GM13977 (cell line): ENCODE results near the gene DPEP2.

ENCODE experiments used
- DNase-seq: peaks from one replicate; pipeline ENCODE4 v3.0.0; 2012; ENCODE audit warnings: low spot score
- CTCF ChIP-seq: IDR thresholded peaks from 2 replicates; pipeline ENCODE4 v1.5.1; 2012; ENCODE audit warnings: mild to moderate bottlenecking, control low read depth; ENCODE audit not compliant: insufficient read depth; ENCODE audit errors: extremely low read depth, missing control alignments
- in situ Hi-C: fragments of 300-500 bp; cut with MboI; formaldehyde crosslinking; loops from one replicate; pipeline ENCODE4 v1.12.0; 2022; ENCODE audit warnings: low sequenced_read_pairs, low pct_unique_long_range_greater_than_20kb, mixed read lengths, inconsistent platforms; ENCODE audit not compliant: unreplicated experiment

DPEP2 gene

DNA sequence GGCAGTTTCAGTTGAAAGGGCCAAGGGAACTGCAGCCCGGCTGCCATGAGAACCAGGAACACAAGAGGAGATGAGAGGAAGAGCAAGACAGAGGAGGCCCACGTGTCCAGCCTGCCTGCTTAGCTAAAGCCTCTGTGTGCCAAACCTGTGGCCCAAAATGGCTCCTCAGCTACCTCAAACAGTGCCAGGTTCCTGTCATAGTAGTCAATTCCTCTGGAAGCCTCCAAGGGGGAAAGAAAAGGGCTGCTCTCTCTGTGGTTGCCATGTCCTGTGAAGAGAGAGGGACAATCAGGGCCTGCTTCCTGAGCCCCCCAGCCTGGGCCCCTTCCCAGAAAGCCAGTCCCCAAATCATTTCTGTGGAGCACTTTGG lies 36.0 kb downstream of the DPEP2 start:
- TF ChIP-seq CTCF, result no peak
- in situ Hi-C loops, result no loop called here
- no peak for DNase-seq

GRCh38 chr16:67962135-67962534 lies 37.1 kb downstream of the DPEP2 start:
- in situ Hi-C loops, result no loop called here
- no peak for DNase-seq
- no peak for TF ChIP-seq CTCF

GRCh38 chr16:67961551-67961957 lies 37.7 kb downstream of the DPEP2 start:
- no peak for DNase-seq
- in situ Hi-C loops, result no loop called here
- no peak for TF ChIP-seq CTCF

DNA sequence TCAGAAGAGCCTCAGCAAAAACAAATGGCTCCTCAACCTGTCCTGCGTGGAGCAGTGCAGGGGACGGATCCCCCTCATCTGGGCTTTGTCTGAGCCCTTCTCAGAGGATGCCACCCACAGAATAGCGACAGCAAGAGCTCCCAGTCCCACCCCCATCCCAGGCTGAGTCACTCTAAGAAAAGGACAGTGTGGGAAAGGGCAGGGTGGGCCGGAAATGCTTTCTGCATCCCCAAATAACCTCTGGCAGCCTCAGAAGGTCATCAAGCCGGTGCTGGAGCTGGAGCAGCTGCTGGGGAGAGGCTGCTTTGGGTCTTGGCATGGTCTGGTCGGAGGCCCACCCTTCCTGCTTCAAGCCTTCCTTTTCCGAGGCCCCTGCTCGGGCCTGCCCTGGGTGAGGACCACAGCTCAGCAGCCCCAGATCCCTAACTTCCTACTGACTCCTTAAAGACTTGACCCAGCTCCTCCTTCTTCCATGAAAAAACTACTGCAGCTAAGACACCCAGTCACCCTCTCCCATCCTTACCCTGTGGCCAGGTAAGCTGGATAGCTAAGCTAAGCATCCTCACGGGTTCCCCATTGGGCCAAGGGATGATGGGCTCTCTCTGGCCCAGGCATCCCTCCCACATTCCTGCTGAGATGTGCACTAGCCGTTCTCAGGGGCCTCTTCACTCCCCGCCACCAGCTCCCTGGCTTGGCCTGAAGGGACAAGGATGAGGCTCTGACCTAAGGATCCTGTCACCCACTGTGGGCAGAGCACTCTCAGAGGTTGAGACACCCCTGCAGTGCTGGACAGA lies 39.6 kb downstream of the DPEP2 start:
- no peak for DNase-seq
- no peak for TF ChIP-seq CTCF
- in situ Hi-C loops, result no loop called here

- no peak for TF ChIP-seq CTCF
- no peak for DNase-seq
- in situ Hi-C loops, result no loop called here
Observed at GRCh38 chr16:67957622-67958021, 41.7 kb downstream of the DPEP2 start.

GRCh38 chr16:67954421-67955196 lies 44.7 kb downstream of the DPEP2 start:
- in situ Hi-C loops, result no loop called here
- TF ChIP-seq CTCF, result no peak
- no peak for DNase-seq
